IMR-90 (cell line): ENCODE results near the gene PHKB.

ENCODE experiments used
- BHLHE40 ChIP-seq: fragments of 150-350 bp; IDR thresholded peaks from 2 replicates; pipeline ENCODE4 v1.6.1; 2016; ENCODE audit warnings: mild to moderate bottlenecking, low read depth, low read length
- CEBPB ChIP-seq: IDR thresholded peaks from 2 replicates; pipeline ENCODE4 v1.6.1; 2012; ENCODE audit warnings: low read depth, low read length, improper control_type of control experiment
- CHD1 ChIP-seq: IDR thresholded peaks from 2 replicates; pipeline ENCODE4 v1.6.1; 2012; ENCODE audit warnings: low read depth, low read length, improper control_type of control experiment
- CTCF ChIP-seq: conservative IDR thresholded peaks from 2 replicates; pipeline ENCODE4 v1.5.1; 2012; ENCODE audit warnings: mild to moderate bottlenecking, low read depth, low read length, improper control_type of control experiment
- ELK1 ChIP-seq: fragments of 150-350 bp; IDR thresholded peaks from 2 replicates; pipeline ENCODE4 v1.6.1; 2016; ENCODE audit warnings: low read depth, mild to moderate bottlenecking, low read length, moderate library complexity, borderline replicate concordance
- FOS ChIP-seq: fragments of 150-350 bp; IDR thresholded peaks from 2 replicates; pipeline ENCODE4 v1.6.1; 2016; ENCODE audit warnings: low read depth, low read length
- MAZ ChIP-seq: IDR thresholded peaks from 2 replicates; pipeline ENCODE4 v1.6.1; 2012; ENCODE audit warnings: low read depth, mild to moderate bottlenecking, low read length, improper control_type of control experiment, moderate library complexity, borderline replicate concordance
- MXI1 ChIP-seq: IDR thresholded peaks from 2 replicates; pipeline ENCODE4 v1.6.1; 2012; ENCODE audit warnings: low read depth, mild to moderate bottlenecking, low read length, moderate library complexity, borderline replicate concordance
- POLR2A ChIP-seq: IDR thresholded peaks from 2 replicates; pipeline ENCODE4 v1.6.1; 2012; ENCODE audit warnings: mild to moderate bottlenecking, low read depth, low read length
- RFX5 ChIP-seq: IDR thresholded peaks from 2 replicates; pipeline ENCODE4 v1.8.0; 2012; ENCODE audit warnings: low read depth, mild to moderate bottlenecking, low read length, moderate library complexity
- SMC3 ChIP-seq: fragments of 150-350 bp; IDR thresholded peaks from 2 replicates; pipeline ENCODE4 v1.6.1; 2016; ENCODE audit warnings: low read depth, mild to moderate bottlenecking, antibody characterized with exemption, low read length, moderate library complexity

GRCh38 chr16:47486856-47487255 lies 25.7 kb downstream of the PHKB start:
- TF ChIP-seq POLR2A (no peak), CTCF (no peak), FOS (no peak), ELK1 (no peak), SMC3 (no peak), MXI1 (no peak), CHD1 (no peak), RFX5 (no peak), BHLHE40 (no peak), CEBPB (no peak), MAZ (no peak)
